GM19238 (cell line): ENCODE results near the gene ZBTB45.
A peak's percentile ranks its signal among the peaks of the same experiment; 100 is the strongest.
"Not testable (repeated sequence)": the region's sequence is repeated elsewhere in the genome, so short reads cannot be mapped to it uniquely, and the experiment has no call there.

Source experiments
- DNase-seq: peaks from one replicate; pipeline ENCODE4 v3.0.0; 2011; ENCODE audit warnings: low spot score; ENCODE audit not compliant: insufficient read length

The ZBTB45 gene

DNA sequence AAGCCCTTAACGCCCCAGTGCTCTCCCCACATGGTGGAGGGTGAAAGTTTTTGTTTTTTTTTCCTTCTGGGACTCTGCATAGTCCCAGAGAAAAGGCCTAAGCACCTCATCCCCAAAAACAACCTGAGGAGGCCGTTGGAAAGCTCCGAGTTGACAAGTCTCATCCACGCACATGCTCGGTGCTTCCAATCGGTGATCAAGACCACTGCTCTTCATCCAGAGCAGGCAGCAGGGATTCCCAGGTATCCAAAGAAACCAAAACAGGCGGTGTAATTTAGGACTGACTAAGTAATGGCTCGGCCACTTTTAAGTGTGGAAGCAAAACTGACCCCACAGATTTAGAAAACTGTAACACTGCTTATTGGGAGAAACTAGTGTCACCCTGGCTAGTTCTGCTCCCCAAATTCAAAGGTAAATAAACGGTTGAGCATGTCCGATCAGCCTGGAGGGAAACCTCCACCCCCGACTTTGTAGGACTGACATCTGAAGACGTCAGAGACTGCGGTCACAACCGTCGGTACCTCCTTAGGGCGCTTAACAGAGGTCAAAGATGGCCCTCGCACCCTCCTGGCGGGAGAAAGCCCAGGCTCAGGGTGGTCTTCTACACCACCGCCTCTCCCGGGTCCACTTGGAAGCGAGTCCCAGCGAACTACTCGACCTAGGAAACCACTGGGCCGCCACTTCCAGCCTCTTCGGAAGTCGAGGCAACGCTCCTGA, 44.5 kb downstream of the ZBTB45 start:
- no peak for DNase-seq

GRCh38 chr19:58474291-58474996, 45.2 kb downstream of the ZBTB45 start:
- DNase-seq, result no peak

GRCh38 chr19:58473775-58474174, 45.8 kb downstream of the ZBTB45 start:
- DNase-seq, result no peak

- DNase-seq, result no peak
Observed at GRCh38 chr19:58471736-58472135, 47.9 kb downstream of the ZBTB45 start.

GRCh38 chr19:58470837-58471543, 48.6 kb downstream of the ZBTB45 start:
- not testable (repeated sequence) for DNase-seq

DNA sequence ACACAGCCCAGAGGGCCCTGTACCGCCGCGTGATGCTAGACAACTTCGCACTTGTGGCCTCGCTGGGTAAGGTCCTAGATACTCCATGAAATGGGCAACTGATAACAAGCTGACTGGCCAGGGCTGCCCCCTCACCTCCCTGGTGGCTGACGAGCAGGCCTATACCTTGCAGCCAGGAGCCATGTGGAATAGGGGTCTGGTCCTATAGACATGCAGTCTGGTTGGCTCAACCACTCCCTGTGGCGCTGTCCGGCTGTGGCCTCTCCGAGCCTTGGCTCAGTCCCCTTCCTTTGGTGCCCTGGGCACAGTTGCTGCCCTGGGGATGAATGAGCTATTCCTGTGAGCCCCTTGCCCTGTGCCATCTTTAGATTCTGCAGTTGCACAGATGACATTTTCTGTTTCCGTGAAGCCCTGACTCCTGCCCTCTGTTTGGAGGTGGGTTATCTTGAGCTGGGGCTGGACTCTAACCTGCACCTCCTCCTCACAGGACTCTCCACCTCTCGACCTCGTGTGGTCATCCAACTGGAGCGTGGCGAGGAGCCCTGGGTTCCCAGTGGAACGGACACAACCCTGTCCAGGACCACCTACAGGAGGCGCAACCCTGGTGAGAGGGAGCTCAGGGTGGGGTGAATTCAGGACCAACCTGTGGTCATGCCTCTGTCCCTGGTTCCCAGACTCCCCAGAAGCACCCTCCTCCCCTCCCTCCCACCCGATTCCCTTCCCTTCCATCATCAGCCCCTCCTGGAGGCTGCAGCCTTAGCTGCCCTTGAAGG, 50.2 kb downstream of the ZBTB45 start:
- DNase-seq, result no peak

GRCh38 chr19:58468216-58468839, 51.3 kb downstream of the ZBTB45 start:
- DNase-seq, result no peak

GRCh38 chr19:58466760-58467589, 52.6 kb downstream of the ZBTB45 start, which contains the start of gene ZNF324:
TSS of gene ZNF324 (plus strand) at chr19:58467080. CDS start at chr19:58469186, 2,106 bp downstream.
- DNase-seq, result peak; percentile 98

DNA sequence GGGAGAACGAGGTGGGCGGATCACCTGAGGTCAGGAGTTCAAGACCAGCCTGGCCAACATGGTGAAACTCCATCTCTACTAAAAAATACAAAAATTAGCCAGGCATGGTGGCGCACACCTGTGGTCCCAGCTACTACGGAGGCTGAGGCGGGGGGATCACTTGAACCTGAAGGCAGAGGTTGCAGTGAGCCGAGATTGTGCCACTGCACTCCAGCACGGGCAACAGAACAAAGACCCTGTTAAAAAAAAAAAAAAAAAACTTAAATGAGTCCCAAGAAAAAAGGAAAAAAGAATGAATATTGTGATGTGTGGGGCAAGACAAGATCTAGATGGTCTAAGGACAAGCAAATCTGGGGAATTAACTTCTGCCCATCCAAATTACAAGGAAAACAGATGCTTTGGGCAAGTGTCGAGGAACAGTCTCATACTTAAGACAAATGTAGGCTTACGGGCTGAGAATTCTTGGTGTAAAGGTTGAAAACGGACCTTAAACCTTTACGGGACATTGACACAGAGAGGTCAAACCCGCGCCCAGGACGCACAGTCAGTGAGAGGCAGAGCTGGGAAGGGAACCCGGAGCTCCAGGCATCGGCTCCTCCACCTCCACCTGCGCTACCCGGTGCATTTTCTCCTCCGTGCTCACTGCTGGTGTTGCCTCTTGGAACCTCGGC, 53.4 kb downstream of the ZBTB45 start:
- DNase-seq, result no peak
